Stimulated activated CD8-positive, alpha-beta memory T cell treated with anti-CD3 and anti-CD28 coated beads, Interleukin-15, amount 100 ng/mL, for 1 hour (primary cell): ENCODE results near the gene PDE4B.

Source experiments
- DNase-seq: peaks from one replicate; pipeline ENCODE4 v3.0.0-alpha.2; 2020; ENCODE audit warnings: low read depth

The PDE4B gene

GRCh38 chr1:66364578-66365391, 572.1 kb downstream of the PDE4B start:
- no peak for DNase-seq

GRCh38 chr1:66365635-66366034, 572.9 kb downstream of the PDE4B start:
- no peak for DNase-seq

DNA sequence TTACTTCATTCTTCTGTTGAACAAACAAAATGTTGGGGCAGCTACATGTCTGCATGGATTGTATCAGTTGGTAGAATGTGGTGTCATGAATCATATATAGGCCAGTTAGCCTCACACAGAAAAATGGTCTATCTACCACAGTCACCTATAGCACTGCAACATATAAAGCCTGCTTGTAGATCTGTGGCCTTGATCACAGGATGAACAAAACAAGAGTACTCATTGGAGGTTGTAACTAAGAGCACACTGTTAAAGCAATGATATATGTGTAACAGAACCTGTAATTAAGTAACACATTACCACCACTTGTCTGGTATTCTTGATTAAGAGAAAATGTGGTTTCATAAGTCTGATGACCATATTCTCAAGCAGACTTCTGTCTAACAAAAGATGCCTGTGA, 573.9 kb downstream of the PDE4B start:
- no peak for DNase-seq

- DNase-seq = no peak
Observed at GRCh38 chr1:66367369-66367768, 574.7 kb downstream of the PDE4B start.

DNA sequence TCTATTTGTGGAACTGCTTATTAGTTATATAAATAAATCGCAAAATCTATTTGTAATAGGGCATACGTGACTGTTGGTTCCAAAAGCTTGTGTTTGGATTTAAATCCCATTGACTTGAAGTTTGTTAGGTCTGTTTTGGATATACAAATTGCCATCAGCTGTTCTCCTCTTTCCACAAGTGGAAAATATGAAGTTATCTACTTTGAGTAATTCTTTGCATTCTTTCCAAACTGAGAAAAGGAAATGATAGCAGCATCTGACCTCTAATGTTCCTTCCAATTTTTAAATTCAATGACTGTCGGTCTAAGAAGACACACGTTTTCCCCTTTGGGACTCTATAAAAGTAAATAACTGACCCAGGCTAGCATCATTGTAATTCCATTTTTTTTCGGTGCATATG, 575.6 kb downstream of the PDE4B start:
- no peak for DNase-seq

GRCh38 chr1:66370462-66370971, 577.8 kb downstream of the PDE4B start:
- no peak for DNase-seq

DNA sequence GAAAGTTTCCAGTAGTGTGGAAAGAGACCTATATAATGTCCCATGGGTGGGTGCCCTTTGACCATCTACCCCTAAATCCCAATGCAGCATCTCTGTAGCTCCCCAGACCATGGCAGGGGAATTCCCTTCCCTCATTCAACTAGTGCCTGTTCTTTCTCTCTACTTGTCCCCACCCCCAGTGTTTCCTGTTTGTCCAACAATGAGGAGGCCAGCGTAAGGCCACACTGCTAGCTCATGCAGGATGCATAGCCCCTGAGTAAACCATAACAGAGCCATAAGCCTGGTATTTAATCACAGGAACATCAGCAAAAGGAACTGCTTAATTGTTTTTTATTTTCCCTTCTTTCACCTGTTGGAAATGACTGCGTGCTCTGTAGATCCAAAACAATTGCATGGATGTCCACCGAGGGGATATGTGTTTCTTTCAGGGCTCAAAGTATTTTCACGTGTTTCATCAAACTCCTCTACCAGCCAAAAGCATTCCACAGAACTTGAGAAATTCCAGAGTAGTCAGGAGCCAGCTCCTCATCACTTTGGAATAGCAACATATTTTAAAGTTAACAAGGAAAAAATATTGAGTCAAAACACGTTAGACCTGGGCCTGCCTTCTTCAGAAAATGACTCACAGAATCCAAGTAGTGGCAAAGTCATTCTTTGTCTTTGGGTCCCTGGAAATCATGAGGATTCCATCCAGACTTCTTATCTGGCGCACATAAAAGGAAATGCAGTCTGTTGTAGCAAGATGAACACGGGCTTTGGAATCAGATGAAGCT, 578.7 kb downstream of the PDE4B start:
- no peak for DNase-seq

GRCh38 chr1:66372522-66373101, 579.9 kb downstream of the PDE4B start:
- no peak for DNase-seq

- DNase-seq = no peak
Observed at GRCh38 chr1:66373157-66373591, 580.5 kb downstream of the PDE4B start.

- DNase-seq = no peak
Observed at GRCh38 chr1:66374148-66374547, 581.5 kb downstream of the PDE4B start.

DNA sequence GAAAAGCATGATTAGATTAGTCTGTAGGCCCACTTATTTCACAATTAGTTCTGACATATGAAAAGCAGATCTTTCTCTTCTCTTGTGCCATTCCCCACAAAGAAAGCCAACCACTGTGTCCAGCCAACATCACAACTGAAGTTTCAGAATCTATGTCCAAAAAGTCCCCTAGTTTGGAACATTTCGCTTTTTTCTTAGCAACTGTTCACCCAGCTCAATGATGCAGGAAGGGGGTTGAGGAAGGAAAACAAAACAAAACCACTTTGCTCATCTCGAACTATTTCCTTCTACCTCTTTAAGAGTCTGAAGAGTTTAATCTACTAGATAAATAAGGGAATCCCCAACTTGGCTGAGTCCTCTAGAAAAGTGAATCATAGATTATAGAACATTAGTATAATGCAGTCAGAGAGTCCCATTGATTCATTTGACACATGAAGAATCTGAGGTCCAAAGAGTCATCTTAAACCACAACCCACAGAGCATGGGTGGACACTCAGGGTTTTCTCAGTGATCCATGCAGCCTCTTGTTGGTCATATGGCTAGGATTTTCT, 581.9 kb downstream of the PDE4B start:
- DNase-seq = no peak

GRCh38 chr1:66375125-66375524, 582.4 kb downstream of the PDE4B start:
- no peak for DNase-seq

DNA sequence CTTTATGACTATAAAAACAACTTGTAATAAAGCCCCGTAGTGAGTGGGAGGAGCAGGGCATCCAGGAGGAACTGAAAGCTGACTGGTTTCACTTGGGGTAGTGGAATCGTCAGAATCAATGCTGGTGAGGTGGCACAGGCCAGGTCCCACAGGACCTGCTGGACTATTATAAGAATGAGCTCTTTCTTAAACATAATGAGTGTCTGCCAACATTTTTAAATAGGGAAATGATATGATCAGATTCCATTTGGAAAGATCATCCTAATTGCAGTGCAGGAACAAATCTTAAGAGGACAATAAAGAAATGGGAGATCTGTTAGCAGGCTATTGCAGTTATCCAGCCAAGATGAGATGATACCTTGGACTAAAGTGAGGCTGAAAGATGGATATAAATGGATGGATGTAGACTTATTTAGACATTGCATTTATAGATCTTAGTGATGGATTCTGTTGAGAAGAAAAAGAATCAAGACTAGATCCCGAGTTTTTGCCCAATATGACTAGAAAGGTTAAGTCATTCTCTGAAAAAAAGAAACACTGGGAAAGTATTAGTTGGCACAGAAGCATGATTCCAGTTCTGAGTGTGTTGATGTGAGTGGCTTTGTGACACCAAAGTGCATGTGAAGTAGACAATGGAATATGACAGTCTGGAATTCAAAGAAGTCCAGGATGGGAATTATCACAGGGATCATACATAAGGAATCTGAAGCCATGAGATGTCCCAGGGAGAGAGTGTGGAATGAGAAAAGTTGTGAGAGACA, 587.9 kb downstream of the PDE4B start:
- DNase-seq = no peak

DNA sequence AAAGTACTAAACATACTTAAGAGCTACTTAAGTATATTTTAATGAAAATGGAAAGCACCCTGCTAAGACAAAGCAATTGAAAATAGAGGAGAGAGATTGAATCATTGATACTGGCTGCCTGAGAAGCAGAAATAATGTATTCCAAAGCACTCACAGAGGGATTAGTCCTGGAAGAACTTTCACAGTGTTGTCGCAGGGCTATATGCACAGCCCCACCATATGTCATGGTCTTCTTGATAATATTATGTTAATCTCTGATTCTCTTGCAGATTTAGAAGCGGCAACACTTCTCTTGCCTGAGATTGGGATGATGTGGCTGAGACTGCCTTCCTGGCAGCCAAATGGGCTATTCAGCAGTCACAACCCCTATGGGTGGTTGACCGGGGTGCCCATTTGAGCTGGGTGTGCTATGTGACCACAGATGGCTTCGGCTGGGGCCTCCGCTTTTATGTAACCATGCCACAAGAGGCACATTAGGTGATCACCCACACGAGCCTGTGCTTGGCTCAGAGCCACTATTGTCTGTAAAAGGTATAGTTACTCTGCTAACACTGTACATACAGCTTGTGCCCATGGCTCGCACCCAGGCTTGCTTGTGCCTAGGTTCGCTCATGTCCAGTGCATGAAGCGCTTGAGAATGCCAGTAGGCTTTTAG, 589.1 kb downstream of the PDE4B start:
- DNase-seq = no peak

DNA sequence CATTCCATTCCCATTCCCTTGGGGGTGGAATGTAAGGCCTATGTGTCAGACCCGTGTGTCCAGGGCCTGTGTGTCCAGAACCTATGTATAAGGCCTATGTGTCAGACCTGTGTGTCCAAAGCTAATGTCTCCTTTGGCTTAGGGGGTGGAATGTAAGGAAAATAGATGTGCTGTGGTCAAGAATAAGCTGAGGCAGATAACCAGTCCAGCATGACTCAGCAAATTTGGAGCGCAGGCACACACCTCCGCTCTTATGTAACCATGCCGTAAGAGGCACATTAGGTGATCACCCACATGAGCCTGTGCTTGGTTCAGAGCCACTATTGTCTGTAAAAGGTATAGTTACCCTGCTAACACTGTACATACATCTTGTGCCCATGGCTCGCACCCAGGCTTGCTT, 590.5 kb downstream of the PDE4B start:
- no peak for DNase-seq

DNA sequence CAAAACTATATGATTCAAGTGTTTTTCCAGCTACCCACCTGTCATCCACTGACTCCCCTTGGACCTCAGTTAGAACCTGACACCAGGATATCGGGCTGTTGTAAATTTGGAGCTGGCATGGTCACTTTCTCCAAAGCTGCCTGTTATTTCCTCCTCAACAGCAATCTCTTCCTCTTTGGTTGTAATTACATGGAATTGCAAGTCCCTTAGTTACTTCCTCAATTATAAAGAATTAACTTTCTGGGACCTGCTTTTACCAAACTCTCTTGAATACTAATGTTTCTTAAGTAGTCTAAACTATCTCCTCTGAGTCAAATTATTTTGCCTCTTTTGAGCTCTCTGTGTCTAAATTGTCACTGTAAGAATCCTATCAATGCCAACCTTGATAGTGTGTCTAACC, 590.9 kb downstream of the PDE4B start:
- DNase-seq = no peak

DNA sequence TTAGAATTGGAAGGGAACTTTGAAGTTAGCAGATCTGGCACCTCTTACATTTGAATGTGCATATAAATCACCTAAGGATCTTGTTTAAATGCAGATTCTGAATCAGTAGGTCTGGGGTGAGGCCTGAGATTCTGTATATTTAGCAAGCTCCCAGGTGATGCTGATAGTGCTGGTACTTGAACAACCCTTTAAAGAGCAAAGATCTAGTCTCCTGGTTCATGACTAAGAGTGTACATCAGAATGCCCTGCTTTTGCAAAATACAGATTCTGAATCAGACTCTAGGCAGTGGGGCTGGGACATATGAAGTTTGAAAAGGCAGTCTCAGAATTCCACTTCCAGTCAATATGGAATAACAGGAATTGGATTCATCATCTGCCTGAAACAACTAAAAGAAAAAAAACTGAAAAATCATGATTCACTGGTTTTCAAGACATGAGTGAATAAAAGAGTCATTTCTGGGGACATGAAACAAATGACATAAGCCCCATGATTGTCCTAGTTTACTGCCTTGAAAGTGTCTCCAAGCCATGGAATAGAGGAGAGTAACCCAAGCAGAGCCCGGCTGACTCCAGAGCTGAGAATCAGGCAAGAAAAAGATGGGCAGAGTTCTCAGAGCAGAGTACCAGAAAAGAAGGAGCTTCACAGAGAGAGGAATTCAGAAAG, 591.7 kb downstream of the PDE4B start:
- DNase-seq = no peak

DNA sequence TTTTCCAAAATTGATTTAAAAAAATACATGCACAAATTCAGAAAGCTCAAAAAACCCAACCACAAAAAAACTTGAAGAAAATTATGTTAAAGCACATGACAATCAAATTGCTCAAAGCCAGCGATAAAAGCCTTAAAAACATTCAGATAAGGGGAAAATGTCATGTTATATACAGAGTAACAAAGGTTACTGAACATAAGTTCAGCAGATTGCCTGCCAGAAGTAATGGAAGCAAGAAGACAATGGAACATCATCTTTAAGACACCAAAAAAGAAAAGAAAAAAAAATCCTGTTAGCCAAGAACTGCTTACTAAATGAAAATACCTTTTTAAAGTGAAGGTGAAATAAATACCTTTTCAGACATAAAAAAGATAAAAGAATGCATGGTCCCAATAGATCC, 594.0 kb downstream of the PDE4B start:
- DNase-seq = no peak

DNA sequence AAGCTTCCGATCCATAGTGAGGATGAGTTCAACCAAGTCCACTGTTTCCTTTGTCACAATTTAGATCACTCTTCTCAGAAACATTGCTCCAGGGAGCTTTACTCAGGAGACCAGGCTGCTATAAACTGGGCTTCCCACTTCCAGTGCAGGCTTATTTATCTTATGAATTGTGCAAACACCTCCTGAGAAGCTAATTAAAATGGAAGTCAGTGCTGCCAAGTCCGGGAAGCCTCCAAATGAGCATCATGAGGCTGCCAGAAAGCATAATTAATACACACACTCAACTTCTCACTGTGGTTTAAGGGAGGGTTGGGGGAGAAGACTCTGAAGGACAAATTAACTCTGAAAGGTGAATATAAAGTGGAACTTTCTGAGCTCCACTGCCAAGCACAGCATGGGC, 596.2 kb downstream of the PDE4B start:
- no peak for DNase-seq

- DNase-seq = no peak
Observed at GRCh38 chr1:66393586-66394287, 601.0 kb downstream of the PDE4B start.
